ENCODE results near the gene CCNYL1.

CCNYL1 gene

GRCh38 chr2:207766041-207766551 lies 54.7 kb downstream of the CCNYL1 start:
- in situ Hi-C loops (cut with HindIII; ENCODE audit: low pct_unique_long_range_greater_than_20kb, low sequenced_read_pairs), result no loop called here
- no peak for TF ChIP-seq JUND (IDR thresholded peaks at IDR 0.05; ENCODE audit: low read depth)
- no peak for DNase-seq (ENCODE audit: low read depth in 1 of 2, low spot score in 1 of 2)

DNA sequence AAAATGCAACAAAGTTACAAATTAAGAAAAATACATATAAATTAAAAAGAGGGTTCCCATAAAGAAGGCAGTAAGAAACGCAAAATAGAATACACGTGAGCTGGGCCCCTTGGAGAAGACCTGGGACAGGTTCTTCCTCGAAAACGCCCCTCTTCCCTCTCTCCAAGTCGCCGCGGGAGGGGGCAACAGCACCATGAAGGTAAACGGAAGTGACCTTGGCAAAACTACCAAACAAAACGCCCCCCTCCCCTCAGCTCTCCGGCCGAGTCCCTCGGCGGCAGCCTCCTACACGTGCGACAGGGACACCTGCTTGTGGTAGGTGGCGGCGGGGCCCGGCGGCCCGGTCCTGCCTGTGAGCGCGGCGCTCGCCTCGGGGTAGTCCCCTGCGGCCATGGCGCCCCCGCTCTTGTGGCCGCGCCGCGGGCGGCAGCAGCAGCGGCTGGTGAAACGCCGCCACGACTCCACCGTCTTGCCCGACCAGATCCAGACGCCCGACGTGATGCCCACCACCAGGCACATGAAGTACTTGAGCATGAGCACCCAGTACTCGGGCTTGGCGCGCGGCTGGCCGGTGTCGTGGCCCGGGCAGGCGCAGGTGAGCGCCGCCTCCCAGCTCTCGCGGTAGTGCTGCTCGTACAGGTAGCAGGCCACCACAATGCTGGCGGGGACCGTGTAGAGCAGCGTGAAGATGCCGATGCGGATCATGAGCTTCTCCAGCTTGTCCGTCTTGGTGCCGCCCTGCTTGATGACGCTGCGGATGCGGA lies 55.4 kb downstream of the CCNYL1 start:
- no peak for DNase-seq (ENCODE audit: low read depth in 1 of 2, low spot score in 1 of 2)
- TF ChIP-seq JUND (IDR thresholded peaks at IDR 0.05; ENCODE audit: low read depth), result no peak
- in situ Hi-C loops (cut with HindIII; ENCODE audit: low pct_unique_long_range_greater_than_20kb, low sequenced_read_pairs), result no loop called here

DNA sequence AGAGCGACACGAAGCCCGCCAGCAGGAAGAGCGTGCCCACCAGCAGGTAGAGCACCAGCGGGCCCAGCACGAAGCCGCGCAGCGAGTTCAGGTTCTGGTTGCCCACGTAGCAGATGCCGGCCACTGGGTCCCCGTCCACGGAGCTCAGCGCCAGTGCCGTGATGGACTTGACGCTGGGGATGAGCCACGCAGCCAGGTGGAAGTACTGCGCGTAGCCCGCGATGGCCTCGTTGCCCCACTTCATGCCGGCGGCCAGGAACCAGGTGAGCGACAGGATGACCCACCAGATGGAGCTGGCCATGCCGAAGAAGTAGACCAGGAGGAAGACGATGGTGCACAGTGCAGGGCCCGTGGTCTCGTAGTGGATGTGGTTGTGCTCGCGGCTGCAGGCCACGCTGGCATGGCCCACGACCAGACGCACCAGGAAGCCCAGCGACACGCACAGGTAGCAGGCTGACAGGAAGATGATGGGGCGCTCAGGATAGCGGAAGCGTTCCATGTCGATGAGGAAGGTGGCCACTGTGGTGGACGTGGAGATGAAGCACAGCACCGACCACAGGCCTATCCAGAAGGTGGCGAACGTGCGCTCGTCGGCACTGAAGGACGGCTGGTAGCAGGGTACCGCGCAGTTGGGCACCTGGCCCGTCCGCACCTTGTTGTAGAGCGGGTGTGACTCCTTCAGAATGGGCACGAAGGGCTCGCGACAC lies 56.2 kb downstream of the CCNYL1 start:
- no peak for DNase-seq (ENCODE audit: low read depth in 1 of 2, low spot score in 1 of 2)
- in situ Hi-C loops (cut with HindIII; ENCODE audit: low pct_unique_long_range_greater_than_20kb, low sequenced_read_pairs), result no loop called here

DNA sequence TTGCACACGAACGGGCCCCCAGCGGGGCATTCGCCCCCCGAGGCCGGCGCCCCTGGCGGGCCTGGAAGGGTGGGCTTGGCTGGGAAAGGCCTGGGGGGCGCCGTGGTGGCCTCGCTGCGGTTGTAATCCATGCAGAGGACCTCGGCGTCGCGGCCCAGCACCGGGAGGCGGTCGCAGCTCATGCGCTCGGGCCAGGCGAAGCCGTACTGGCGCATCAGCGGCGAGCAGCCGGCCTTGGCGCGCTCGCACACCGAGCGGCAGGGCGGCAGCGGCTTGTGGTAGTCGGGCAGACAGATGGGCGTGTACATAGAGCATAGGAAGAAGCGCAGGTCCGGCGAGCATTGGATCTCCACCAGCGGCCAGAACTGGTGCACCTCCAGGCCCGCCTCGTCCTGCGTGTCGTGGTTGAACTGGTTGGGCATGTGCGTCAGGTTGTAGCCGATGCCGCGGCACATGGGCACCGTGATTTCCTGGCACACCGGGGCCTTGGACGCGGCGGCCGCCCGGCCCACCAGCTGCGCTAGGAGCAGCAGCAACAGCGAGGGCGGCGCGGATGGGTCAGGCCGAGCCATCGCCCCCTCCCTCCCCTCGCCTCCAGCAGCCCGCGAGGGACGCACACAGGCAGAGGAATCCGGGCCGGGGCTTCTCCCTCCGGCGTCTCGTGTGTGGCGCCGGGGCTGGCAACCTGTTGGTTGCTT lies 56.9 kb downstream of the CCNYL1 start:
- in situ Hi-C loops (cut with HindIII; ENCODE audit: low pct_unique_long_range_greater_than_20kb, low sequenced_read_pairs), result no loop called here
- DNase-seq (ENCODE audit: low read depth in 1 of 2, low spot score in 1 of 2), result peak; percentile 29 to 62
- no peak for TF ChIP-seq JUND (IDR thresholded peaks at IDR 0.05; ENCODE audit: low read depth)

More for the DNA sequence above, 56.2 kb downstream of the CCNYL1 start:
- no peak for TF ChIP-seq JUND (IDR thresholded peaks at IDR 0.05; ENCODE audit: low read depth)

DNA sequence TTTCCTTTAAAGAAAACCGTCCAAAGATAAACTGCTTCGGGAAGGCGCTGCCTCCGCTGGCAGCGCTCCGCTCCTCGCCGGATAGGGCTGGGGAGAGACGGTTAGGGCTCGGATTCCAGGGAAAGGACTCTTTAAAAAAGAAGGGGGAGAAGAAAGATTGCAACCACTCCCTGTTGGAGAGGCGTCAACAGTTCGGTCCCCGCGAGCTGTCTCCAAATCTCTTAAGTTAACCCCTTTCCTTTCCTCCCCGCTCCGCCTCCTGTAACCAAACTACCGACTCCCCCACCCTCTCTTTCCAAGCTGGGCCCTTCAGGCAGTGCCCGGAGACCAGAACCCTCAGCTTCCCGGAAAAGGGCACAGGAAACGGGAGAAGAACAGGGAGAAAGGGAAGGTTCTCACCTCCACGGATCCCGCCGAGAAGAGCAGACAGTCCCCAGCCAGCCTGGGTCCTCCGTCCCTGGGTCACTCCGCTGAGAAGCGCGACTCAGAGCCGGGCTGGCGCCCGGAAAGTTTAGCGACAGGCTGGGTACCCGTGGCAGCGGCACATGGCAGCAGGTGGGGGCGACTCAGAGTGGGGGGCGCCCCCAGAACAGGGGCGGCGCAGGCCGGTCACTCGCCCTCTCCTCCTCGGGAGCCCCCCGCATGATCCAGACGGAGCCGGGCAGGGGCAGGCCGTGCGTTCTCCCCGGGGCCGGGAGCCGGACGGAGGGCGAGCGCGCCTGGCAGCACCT lies 57.6 kb downstream of the CCNYL1 start:
- DNase-seq (ENCODE audit: low read depth in 1 of 2, low spot score in 1 of 2), result peak; percentile 17 to 43
- in situ Hi-C loops (cut with HindIII; ENCODE audit: low pct_unique_long_range_greater_than_20kb, low sequenced_read_pairs), result no loop called here
- no peak for TF ChIP-seq JUND (IDR thresholded peaks at IDR 0.05; ENCODE audit: low read depth)

- in situ Hi-C loops (cut with HindIII; ENCODE audit: low pct_unique_long_range_greater_than_20kb, low sequenced_read_pairs), result no loop called here
- DNase-seq (ENCODE audit: low read depth in 1 of 2, low spot score in 1 of 2), result no peak
- no peak for TF ChIP-seq JUND (IDR thresholded peaks at IDR 0.05; ENCODE audit: low read depth)
These were observed 59.4 kb downstream of the CCNYL1 start for GRCh38 chr2:207770602-207771404.

GRCh38 chr2:207771421-207771820 lies 60.0 kb downstream of the CCNYL1 start:
- in situ Hi-C loops (cut with HindIII; ENCODE audit: low pct_unique_long_range_greater_than_20kb, low sequenced_read_pairs), result no loop called here
- no peak for TF ChIP-seq JUND (IDR thresholded peaks at IDR 0.05; ENCODE audit: low read depth)
- DNase-seq (ENCODE audit: low read depth in 1 of 2, low spot score in 1 of 2), result no peak

DNA sequence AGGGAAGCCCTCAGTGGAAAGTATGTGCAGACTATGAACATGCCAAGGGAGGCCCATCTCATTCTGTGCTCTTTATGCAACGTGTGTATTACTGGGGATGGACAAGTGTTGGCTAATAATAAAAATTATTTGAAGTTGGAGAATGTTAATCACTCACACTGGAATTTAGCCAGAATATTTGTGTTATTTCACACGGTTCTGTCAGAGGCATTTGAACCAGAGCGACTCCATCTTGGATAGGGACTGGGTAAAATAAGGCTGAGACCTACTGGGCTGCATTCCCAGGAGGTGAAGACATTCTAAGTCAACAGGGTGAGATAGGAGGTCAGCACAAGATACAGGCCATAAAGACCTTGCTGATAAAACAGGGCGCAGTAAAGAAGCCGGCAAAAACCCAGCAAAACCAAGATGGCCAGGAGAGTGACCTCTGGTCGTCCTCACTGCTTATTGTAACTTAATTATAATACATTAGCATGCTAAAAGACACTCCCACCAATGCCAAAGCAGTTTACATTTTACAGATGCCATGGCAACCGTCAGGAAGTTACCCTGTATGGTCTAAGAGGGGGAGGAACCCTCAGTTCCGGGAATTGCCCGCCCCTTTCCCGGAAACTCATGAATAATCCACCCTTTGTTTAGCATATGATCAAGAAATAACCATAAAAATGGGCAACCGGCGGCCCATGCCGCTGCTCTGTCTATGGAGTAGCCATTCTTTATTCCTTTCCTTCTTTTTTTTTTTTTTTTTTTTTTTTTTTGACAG lies 60.8 kb downstream of the CCNYL1 start:
- in situ Hi-C loops (cut with HindIII; ENCODE audit: low pct_unique_long_range_greater_than_20kb, low sequenced_read_pairs), result no loop called here
- no peak for TF ChIP-seq JUND (IDR thresholded peaks at IDR 0.05; ENCODE audit: low read depth)
- DNase-seq (ENCODE audit: low read depth in 1 of 2, low spot score in 1 of 2), result peak in 1 of 2 experiments; percentile 16

- in situ Hi-C loops (cut with HindIII; ENCODE audit: low pct_unique_long_range_greater_than_20kb, low sequenced_read_pairs), result no loop called here
- DNase-seq (ENCODE audit: low read depth in 1 of 2, low spot score in 1 of 2), result no peak
These were observed 61.4 kb downstream of the CCNYL1 start for GRCh38 chr2:207772844-207773205.

DNA sequence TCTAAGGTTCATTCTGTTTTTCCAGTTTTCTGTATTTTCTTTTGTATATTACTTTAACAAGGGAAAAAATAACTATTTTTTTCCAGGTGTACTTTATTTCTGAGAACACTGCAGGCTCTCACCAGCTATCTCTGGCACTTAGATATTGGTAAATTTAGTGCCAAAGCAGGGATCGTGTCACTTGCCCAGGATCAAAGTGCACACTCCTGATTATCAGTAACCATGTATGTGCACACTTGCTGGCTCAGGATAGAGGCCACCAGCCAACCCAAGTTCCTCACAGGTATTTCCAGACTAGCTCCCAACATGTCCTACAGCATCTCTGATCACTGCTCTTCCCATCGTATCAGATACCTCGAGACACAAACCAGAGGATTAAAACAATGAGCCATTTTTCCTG lies 64.0 kb downstream of the CCNYL1 start:
- in situ Hi-C loops (cut with HindIII; ENCODE audit: low pct_unique_long_range_greater_than_20kb, low sequenced_read_pairs), result no loop called here
- TF ChIP-seq JUND (IDR thresholded peaks at IDR 0.05; ENCODE audit: low read depth), result no peak
- no peak for DNase-seq (ENCODE audit: low read depth in 1 of 2, low spot score in 1 of 2)

More at GRCh38 chr2:207772844-207773205, 61.4 kb downstream of the CCNYL1 start:
- no peak for TF ChIP-seq JUND (IDR thresholded peaks at IDR 0.05; ENCODE audit: low read depth)

DNA sequence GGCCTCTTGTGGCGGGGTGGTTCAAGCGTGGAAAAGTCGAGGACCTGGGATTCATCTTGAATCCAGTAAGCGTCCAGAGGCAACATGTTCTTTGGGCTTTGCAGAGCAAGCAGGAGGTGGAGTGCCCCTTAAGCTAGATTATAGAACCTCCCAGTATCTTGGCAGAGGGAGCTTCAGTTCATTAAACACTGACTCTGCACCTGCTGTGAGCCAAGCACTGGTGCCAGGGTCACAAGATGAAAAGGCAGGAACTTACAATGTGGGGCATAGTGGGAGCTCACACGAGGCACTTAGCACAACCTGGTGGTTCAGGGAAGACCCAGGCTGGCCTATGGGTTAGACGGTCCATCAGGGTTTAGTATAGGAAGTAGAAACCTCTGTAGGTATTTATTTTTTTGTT lies 65.7 kb downstream of the CCNYL1 start:
- in situ Hi-C loops (cut with HindIII; ENCODE audit: low pct_unique_long_range_greater_than_20kb, low sequenced_read_pairs), result no loop called here
- no peak for DNase-seq (ENCODE audit: low read depth in 1 of 2, low spot score in 1 of 2)
- no peak for TF ChIP-seq JUND (IDR thresholded peaks at IDR 0.05; ENCODE audit: low read depth)
